ENCODE measurements around the gene SLC16A3.
A peak's percentile ranks its signal among the peaks of the same experiment; 100 is the strongest.

Gene SLC16A3

DNA sequence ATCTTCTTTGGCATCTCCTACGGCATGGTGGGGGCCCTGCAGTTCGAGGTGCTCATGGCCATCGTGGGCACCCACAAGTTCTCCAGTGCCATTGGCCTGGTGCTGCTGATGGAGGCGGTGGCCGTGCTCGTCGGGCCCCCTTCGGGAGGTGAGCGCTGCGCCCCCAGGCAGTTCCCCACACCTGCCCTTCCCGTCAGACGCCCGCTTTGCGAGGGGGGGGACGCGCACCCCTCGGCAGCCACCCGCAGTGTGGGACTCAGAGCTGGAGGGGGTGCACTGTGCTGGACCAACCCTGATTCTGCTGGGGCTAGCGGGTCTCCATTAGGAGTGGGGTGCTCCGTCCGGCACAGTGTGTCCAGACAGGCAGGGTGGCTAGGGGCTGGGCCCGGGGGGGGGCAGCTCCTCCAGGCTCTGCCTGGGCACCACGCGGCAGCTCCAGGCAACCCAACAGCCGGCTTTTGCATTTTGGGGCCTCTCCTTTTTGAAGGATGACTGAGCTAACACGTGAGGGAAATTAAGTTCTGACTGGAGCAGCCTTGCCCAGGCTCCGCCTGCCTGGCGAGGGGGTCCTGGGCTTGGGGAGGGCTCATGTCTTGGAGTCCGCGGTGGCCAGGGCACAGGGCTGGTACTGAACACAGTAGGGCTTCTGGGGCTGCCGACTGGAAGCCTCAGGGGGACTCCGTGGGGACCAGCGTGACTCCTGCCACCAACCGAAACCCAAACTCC is 9.1 kb downstream of the SLC16A3 start:
- no peak for DNase-seq

DNA sequence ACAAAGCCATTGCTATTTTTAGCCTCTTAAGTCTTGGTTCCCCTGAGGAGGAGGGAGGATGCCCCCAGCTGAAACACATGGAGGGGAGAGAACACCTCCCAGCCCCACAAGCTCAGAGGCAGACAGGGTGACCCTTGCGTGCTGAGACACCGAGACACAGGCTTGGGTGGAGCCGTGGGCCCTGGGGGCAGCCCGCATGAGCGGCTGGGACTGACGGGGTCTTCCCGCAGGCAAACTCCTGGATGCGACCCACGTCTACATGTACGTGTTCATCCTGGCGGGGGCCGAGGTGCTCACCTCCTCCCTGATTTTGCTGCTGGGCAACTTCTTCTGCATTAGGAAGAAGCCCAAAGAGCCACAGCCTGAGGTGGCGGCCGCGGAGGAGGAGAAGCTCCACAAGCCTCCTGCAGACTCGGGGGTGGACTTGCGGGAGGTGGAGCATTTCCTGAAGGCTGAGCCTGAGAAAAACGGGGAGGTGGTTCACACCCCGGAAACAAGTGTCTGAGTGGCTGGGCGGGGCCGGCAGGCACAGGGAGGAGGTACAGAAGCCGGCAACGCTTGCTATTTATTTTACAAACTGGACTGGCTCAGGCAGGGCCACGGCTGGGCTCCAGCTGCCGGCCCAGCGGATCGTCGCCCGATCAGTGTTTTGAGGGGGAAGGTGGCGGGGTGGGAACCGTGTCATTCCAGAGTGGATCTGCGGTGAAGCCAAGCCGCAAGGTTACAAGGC is 9.8 kb downstream of the SLC16A3 start:
- no peak for DNase-seq

DNA sequence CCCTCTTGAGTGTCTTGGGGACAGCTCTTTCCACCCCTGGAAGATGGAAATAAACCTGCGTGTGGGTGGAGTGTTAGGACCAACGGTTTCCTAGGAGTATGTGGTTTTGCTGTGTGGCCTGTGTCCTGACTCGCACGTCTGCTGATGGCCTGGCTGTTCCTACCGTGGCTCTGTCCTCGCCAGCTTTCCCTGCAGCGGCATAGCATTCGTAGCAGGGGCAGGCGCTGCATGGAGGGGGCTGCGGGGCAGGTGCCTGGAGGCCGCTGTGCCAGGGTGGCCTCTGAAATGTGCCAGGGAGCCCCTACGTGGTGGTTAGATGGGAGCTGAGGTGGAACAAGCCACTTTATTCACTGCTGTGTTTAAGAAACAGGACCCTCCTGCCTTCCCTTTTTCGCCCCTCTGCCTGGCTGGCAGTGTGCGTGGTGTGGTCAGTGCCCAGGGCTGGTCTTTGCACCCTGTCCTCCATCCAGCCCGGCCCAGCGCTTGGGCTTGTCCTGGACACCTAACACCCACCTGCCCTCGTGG is 10.6 kb downstream of the SLC16A3 start:
- DNase-seq = no peak

DNA sequence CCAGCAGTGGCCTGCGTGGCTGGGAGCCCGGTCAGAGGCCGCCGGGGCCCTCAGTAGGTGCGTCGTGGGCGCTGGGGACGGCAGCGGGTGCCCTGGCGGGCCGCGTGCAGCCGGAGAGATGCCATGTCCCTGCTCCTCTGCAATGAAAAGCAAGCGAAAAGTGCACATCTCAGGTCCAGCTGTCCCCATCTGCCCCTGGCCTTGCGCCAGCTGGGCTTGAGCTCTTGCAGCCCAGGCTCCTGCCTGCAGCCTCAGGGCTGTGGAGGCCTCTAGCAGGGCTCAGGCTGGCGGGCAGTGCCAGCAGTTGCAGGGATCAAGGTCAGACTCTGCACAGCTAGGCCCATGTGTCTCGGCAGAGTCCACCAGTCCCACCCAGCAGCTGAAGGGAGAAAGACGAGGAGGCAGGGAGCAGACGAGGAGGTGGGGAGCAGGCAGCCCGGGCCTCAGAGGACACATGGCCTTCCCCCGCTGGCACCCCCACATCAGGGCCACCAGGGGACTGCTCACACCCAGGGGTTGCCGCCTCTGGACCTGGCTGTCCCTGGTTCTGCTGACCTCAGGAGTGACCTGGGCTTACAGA is 11.2 kb downstream of the SLC16A3 start:
- peak; percentile 17 to 74 for DNase-seq

DNA sequence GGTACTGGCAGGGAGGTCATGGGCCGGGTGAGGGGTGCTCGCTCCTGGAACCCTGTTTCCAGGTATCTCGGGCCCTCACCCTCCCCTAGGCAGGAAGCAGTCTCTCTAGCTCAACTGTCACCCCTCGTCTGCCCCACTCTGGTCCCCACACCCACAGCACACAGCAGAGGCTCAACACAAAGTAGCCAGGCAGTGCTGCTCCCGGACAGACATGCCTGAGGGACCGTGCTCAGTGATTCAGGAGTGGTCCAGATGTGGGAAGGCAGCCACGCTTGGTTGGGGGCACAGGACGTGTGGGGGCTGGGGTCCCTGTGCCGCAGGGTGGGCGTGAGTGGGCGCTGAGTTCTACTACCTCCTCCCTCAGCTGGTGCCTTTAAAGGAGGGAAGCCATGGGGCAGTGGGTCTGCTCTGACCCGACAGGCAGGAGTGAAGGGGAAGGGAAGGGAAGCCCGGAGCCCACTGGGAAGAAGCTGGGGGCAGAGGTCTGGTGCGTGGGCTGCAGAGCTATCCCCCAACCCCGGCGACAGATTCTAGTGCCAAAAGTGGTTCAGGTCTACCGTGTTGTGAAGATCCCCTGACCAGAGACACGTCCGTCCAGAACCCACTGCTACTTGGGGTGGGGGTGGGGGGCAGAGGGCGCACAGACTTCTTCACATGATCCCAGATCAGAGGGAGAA is 11.8 kb downstream of the SLC16A3 start:
- DNase-seq = no peak

DNA sequence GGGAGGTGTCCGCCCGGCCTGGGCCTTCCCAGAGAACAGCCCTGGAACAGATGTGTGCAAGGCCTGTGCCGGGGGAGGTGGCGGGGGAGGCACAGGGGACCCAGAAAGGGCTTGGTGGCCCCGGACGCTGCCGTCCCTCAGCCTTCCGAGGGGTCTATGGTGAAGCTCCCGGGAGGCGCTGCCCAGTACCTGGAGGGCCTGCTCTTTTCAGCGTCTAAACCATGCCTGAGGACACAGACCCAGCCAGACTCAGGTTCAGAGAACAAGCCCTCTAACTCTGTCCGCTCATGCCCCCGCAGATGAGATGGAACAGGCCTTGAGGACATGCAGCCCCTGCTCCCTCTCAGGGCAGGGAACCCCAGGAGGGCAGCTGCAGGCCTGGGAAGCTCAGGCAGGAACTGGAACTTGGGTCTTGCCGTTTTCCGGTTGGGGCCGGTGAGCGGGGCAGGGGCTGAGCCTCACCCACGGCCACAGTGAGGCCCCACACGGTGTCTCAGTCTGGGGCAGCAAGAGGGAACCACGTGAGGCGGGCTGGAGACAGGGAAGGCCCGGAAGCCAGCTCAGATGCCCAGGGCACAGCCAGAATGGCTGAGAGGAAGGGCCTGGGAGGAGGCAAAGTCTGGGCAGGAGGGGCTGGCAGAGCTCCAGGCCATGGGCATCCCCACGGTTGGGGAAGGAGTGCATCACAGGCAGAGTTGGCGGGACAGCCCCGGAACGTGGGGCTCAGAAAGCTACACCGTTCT is 12.5 kb downstream of the SLC16A3 start:
- peak; percentile 12 to 44 for DNase-seq

DNA sequence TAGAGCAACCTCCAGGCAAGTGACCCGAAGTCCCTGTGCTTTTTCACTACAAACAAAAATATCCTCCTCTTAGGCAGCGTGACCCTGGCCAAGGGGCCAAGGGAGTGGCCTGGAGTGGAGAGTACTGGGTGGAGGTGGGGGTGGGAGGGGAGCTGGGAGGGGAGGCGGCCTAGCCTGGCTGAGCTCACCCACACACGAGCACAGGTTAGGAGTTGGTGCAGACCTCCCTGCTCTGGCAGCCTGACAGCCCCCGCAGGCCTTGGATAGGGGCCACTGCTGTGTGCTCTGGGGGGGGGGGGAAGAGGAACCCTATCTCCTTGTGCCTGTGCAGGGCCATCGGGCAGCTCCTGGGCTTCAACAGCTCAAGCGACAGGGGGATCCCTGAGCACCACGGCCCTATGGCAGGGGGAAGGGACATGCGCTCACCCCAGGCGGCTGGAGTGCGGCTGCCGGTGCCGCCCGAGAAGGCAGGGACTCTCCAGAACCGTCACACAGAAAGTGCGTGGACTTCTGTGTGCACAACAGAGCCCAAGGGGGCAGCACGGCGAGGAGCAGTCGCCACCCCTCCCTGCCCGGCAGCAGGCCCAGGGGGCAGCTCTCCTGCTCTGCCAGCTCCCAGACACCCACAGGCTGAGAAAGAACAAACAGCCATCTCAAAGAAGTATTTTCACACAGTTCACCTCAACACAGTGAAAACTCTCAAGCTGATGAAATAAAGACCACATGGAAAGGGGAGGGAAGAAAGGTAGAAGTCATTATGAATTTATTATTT is 13.3 kb downstream of the SLC16A3 start:
- DNase-seq = no peak

DNA sequence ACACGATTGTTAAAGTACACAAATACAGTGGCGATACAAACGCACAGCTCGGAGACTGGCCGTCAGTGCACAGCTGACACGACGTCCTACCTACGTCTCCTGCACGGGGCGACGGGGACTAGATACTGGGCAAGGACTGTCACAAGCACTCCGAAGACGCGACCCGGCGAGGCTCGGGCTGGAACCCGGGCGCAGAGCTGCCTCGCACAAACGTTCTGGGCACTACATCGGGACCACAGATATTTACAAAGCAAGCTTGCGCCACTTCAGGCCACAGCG is 13.8 kb downstream of the SLC16A3 start:
- no peak for DNase-seq

DNA sequence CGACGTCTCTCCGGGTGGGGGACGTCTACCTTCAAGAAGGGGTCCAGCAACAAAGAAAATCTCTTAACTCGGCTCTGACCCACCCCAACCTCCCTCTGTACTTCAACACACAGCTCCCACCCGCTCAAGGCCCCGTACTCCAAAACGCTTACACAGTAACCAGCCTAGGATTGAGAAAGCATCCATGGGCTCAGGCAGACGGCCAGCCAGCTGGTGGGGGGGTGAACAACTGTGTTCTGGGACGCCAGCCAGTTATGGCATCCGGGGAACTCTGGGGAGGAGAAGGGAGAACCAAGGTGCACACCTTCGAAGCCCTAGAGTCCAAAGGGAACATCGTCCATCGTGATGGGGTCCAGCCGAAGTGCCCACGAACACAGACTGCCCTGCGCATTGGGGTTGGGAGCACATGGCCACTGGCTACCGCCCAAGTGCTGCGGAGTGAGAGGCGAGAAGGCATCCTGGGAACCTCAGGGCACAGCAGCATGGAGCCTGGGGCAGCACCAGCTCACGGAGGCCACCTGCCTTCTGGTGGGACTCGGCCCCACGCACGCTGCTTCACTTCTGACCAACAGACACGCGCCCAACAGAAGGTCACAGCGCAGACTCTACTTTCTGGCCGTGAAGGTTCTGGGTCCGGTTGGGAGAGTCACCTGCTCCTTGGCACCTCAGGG is 14.3 kb downstream of the SLC16A3 start:
- DNase-seq = peak; percentile 83 to 84

DNA sequence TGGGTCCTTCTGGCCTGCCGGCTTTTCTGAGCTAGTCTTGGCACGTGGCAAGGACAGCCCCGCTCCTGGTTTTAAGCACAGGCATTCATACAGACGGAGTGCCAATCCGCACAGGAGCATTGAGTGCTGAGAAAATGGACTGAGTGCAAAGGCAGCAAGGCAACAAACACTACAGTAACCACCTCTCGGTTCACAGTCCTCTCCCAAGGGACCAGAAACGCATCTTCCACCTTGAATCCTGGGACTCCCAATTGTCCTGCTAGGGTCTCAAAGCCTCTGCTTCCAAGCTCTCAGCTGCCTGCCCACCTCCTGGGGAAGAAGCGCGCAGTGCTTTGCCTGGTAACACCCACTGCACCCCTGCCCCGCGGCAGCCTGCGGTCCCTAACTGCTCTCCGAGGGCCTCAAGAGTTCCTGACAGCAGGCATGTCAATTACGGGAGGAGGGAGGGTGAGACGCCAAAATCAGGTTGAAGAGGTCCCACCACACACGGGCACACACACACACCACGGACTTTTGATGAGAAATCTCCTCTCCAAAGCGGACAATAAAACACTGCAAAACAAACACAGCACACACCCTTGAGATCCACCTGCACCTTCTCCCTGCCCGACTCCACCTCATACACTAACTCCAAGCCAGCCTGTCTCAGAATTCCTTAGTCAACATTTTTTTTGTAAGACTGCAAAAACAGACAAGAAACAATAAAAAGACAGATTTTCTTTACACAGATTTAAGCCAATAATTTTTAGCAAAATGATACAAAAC is 15.0 kb downstream of the SLC16A3 start:
- no peak for DNase-seq

DNA sequence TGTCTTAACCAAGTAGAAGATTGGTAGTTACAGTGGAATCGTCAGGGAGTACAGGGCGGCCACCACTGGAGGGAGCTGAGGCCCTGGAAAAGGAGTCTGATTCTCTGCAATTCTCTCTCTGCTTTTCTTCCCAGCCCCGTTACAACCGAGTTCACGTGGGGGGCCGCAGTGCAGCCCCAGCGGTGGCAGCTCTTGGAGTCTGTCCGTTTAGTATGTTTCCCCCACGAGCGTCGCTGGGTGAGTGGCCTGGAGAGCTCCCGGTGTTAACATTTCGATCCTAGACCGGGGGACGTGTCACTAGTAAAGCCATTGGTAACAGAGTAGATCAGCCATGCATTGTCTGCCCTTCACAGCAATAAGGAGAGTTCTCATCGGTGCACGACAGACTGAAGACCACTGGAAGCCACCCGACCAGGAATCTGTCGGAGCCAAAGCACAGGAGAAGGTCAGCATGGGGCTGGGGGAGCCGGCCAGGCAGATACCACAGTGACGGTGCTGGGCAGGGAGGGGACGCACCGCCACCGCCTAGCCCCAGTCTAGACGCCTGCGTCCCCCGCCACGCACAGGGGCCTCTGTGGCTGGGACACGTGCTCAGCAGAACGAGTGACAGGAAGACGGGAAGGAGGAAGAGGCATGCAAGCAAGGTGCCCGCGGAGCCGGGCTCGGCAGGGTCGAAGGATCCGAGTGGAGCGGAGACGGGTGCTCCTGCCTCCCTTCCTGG is 15.7 kb downstream of the SLC16A3 start:
- DNase-seq = no peak

DNA sequence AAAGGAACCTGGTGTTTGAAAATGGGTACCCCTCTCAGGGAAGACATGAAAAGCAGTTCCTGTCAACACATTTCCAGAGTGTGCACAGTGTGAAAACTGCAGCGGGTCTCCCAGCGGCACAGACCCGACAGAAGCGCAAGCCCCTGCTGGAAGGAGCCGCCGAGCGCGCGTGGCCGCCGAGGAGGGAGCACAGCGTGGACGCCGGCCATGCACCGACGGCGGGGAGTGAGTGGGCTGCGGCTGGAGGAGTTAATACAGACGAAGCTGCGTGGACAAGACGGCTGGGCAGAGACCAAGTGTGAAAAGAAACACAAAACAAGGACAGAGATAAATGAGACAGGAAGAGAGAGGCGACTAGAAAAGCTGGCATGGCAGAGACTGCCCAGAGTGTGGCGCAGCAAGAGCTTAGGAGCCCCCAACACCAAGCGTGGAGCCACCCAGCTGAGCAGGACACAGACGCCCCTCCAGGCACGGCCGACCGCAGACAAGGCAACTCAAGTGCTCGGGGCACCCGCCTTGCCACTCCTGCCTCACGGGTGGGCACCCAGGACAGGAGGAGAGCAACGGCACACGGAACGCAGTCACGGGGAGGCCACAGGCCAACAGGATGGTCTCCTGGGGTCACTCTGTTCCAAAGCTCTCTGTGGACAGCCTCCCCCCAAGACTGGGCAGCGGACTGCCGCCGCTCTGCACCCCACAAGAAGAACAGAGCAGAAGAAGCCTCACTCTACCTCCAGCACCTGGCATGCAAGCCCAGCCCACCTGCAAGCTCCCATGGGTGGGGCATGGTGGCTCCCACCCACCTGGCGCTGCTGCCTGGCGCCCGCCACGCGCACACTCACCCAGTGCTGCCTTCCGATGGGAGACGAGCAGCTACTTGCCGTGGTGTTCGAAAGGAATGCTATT is 16.5 kb downstream of the SLC16A3 start:
- no peak for DNase-seq

DNA sequence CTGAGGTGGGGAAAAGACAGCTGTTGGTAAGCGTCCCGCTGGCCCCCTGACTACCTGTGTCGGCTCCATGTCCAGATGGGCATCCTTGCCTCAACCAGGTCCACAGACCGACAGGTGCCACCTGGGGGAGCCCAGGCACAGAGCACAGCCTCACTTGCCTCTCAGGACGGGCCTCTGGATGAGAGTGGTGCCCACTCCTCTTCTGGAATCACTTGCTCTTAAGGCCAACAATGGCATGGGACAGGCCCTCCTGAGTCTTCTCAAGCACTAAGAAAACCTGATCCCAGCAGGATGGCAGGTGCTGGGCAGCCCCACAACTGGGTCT is 17.2 kb downstream of the SLC16A3 start:
- DNase-seq = no peak

DNA sequence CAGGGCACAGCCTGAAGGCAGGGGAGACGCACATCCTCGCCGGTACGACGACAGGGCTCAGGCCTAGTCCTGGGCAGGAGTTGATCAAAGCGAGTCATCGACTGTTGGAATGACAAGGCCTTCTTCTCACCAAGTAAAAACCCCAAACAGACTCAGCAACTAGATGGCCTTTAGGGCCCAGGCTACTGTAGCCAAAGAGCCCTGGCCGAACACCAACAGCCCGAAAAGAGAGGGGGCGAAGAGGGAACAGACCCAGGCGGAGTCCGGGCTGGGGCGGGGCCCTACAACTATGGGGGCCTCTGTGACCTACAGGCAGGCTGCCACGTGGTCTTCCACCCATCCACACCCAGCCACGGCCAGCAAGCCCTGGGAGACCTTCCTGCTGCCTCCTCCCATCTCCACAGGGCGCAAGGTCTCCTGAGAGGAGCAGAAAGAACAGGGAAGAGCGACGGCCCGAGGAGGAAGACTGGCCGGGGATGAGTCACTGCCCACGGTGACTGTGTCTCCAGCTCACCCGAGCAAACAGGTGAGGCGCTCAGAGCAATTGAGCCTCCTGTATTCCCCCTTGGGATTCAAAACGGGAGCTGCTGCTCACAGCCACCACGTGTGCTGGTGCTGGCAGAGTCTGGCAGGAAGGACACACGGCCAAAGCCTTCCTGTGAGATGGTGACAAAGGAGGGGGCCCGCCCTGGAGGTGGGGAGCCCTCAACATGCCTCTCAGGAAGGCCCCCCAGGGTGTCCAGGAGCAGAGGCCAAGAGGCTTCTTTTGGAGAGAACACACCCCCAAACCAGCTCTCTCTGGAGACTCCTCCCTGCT is 17.7 kb downstream of the SLC16A3 start:
- DNase-seq = no peak

DNA sequence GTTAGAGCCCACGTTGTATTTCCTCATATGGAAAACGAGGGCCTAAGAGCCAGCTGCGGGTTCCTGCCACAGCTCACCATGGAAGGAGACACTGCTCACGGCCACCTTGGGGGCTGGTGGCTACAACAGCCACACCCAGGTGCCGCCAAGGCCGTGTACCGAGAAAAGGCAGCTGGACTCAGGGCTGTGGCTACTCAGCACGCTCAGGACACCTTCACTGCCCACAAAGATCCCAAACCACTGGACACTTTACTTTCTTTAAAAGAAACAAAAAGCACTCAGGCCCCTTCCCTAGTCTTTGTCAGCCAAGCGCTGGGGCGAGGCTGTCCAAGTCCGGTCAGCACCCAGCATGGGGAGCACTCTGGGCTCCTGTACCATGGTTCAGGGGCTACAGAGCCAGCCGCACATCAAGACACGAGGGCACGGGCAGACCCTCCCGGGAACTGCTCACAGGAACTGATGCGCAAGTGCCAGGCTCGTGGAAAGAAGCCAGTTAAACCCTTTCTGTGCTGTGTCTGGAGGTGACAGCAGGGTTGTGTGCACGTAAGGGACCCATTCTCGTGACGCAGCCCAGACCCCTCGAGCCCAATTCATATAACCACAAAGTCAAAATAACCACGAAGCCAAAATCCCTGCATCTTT is 18.5 kb downstream of the SLC16A3 start:
- no peak for DNase-seq

DNA sequence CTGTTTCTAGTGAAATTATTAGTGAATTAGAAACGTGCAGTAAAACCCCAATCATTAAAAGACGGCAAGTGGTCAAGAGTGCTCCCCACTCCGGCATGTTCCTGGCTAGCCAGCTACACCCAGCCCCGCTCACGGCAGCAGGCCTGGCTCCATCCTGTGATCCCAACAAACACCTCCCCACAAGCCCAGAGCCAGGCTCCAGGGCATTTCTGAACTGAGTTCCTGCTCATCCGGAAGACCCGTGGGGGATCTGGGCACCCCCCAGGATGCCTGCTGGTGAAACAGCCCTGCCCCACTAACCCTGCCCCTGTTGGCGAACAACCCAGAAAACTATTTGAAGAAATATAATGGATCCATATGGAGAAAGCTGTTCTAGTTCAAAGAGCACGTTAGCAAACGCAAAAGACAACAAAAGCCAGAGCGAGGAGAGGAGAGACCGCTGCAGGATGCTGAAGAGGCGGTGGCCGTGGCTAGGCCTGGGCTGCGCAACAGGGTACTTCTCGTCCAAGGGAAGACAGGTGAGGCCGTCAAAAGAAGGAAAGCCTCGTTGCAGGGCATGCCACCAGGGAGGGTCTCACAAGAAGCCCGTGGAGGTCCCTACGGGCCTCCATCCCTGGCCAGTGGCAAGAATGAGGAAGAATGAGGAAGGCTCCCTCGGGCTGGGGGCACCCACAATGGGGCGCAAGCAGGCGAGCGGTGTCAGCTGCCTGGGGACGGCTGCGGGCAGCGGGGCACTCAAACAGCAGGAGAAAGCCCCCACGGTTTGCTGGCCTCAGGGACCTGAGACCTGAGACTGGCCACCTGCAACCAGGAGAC is 19.2 kb downstream of the SLC16A3 start:
- no peak for DNase-seq

Measured in NCI-H446 (cell line).